ENCODE measurements around the gene SLC7A8.

SLC7A8 gene

GRCh38 chr14:23169622-23170021 is 13.8 kb downstream of the SLC7A8 start:
- Histone ChIP-seq H3K36me3 (peaks cover 7 to 32% (median 31%) of the 10 kb centered on the region in 3 donors), H3K9me3 (no peaks in the 10 kb centered on the region), H3K4me3 (no peak overlapping the region), H3K4me1 (peaks cover 0 to 20% (median 11%) of the 10 kb centered on the region in 4 donors), H3K27me3 (no peaks in the 10 kb centered on the region), H3K27ac (no peak overlapping the region)
- no peak for DNase-seq
- intact Hi-C loops (cut with DNase I; ENCODE audit: low total_unique reads) = no loop called here
- no peak for TF ChIP-seq CTCF (IDR thresholded peaks at IDR 0.05)

- Histone ChIP-seq H3K27ac (no peak overlapping the region), H3K27me3 (no peaks in the 10 kb centered on the region), H3K9me3 (no peaks in the 10 kb centered on the region), H3K4me1 (peaks cover 0 to 8% (median 0%) of the 10 kb centered on the region in 4 donors), H3K4me3 (no peak overlapping the region), H3K36me3 (peaks cover 15 to 45% (median 43%) of the 10 kb centered on the region in 3 donors)
- intact Hi-C loops (cut with DNase I; ENCODE audit: low total_unique reads) = no loop called here
- no peak for DNase-seq
- no peak for TF ChIP-seq CTCF (IDR thresholded peaks at IDR 0.05)
These were observed 15.2 kb downstream of the SLC7A8 start for GRCh38 chr14:23168246-23168645.

- H3K9me3 ChIP-seq = no peaks in the 10 kb centered on the region
- H3K27ac ChIP-seq = no peak overlapping the region
- no peaks in the 10 kb centered on the region for H3K27me3 ChIP-seq
- DNase-seq = no peak
- no peak for TF ChIP-seq CTCF (IDR thresholded peaks at IDR 0.05)
- no peak overlapping the region for H3K4me3 ChIP-seq
- peaks cover 0 to 8% (median 0%) of the 10 kb centered on the region in 4 donors for H3K4me1 ChIP-seq
- peaks cover 15 to 53% (median 51%) of the 10 kb centered on the region in 3 donors for H3K36me3 ChIP-seq
- intact Hi-C loops (cut with DNase I; ENCODE audit: low total_unique reads) = no loop called here
These were observed 16.2 kb downstream of the SLC7A8 start for GRCh38 chr14:23167116-23167847.

GRCh38 chr14:23164949-23165348 is 18.5 kb downstream of the SLC7A8 start:
- intact Hi-C loops (cut with DNase I; ENCODE audit: low total_unique reads) = no loop called here
- no peak for TF ChIP-seq CTCF (IDR thresholded peaks at IDR 0.05)

GRCh38 chr14:23164250-23164649 is 19.2 kb downstream of the SLC7A8 start:
- H3K27ac ChIP-seq = no peak overlapping the region
- intact Hi-C loops (cut with DNase I; ENCODE audit: low total_unique reads) = no loop called here
- peaks cover 0 to 8% (median 5%) of the 10 kb centered on the region in 4 donors for H3K4me1 ChIP-seq
- H3K9me3 ChIP-seq = no peaks in the 10 kb centered on the region
- H3K4me3 ChIP-seq = no peak overlapping the region
- no peak for DNase-seq
- peaks cover 15 to 58% (median 55%) of the 10 kb centered on the region in 3 donors for H3K36me3 ChIP-seq
- no peaks in the 10 kb centered on the region for H3K27me3 ChIP-seq
- no peak for TF ChIP-seq CTCF (IDR thresholded peaks at IDR 0.05)

More at GRCh38 chr14:23164949-23165348, 18.5 kb downstream of the SLC7A8 start:
- no peak for DNase-seq
- H3K27me3 ChIP-seq = no peaks in the 10 kb centered on the region
- H3K4me1 ChIP-seq = peaks cover 0 to 8% (median 5%) of the 10 kb centered on the region in 4 donors
- H3K27ac ChIP-seq = no peak overlapping the region
- H3K4me3 ChIP-seq = no peak overlapping the region
- H3K36me3 ChIP-seq = peaks cover 15 to 54% (median 53%) of the 10 kb centered on the region in 3 donors
- no peaks in the 10 kb centered on the region for H3K9me3 ChIP-seq

Data from tibial artery (tissue), 4 donors.